ENCODE measurements around the gene SEL1L3. TPM values are rescaled to one million over a fixed set of nuclear protein-coding genes. Genes with fewer than 3 reads are reported as not detected.

SEL1L3 gene
- total and polyA plus RNA-seq, 9 of the 15 experiments (the other 6 are each of a cell fraction or from before 2014, with no cell fraction given) = 10.0 to 44.3 (median 21.6) TPM

DNA sequence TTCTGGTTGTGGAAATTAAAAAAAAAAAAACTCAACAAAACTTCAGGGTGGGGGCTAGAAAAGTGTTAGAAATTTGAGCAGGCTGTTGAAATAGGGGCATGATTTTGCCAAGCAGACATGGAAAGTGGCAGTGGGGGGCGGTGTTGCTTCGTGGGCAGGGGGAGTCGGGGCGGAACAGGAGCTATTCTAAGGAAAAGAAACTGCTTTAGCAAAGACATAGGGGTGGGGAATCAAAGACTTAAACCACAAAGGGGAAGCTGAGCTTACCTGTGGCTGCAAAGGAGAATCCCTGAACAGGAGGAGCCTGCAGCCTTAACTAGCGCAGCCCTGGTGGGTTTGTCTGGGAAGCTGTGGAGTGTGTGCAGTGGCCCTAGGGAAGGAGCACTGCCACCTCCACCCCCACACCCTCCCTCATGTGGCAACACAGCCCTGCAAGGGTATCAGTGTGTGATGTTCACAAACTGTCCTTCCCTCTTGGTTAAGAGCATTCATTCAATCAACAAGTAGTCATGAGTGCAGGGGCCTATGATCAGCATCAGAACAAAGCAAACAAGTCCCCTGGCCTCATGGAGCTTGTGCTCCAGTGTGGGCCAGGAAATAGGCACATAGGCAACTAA, 20.5 kb downstream of the SEL1L3 start:
- Histone ChIP-seq H2AFZ (ENCODE audit: low read depth, low read length) (no peak overlapping the region), H3K27ac (ENCODE audit: extremely low read depth, low read depth, low read length) (no peak overlapping the region; the same call in 2 of the 3 replicates), H3K9ac (ENCODE audit: insufficient read depth in 1 of 2, low read depth in 2 of 2, low read length in 2 of 2) (no peak overlapping the region), H3K79me2 (ENCODE audit: control insufficient read depth, insufficient read depth, low read length) (0 out of 3 replicates have a peak, but pooled peaks cover 9% of the 10 kb centered on the region), H3K36me3 (ENCODE audit: control insufficient read depth, insufficient read depth, low read length) (peaks cover 15% of the 10 kb centered on the region; the same call in 2 of the 3 replicates), H3K27me3 (ENCODE audit: control insufficient read depth in 2 of 2, insufficient read depth in 2 of 2, low read length in 2 of 2) (no peaks in the 10 kb centered on the region), H3K4me2 (ENCODE audit: insufficient read depth, low read length) (no peak overlapping the region), H3K9me1 (ENCODE audit: control insufficient read depth, insufficient read depth, low read length) (no peaks in the 10 kb centered on the region), H3K9me3 (replicated peaks; ENCODE audit: control insufficient read depth, insufficient read depth, low read depth, low read length) (no peaks in the 10 kb centered on the region), H3K4me3 (no peak overlapping the region), H3K4me1 (replicated peaks in 1 of 2; ENCODE audit: control insufficient read depth in 2 of 2, insufficient read depth in 2 of 2, low read length in 2 of 2) (peaks cover 0 to 12% of the 10 kb centered on the region in 2 experiments; a peak in 3 of 5 replicates), H4K20me1 (replicated peaks; ENCODE audit: control insufficient read depth, insufficient read depth, low read length) (peaks cover 8% of the 10 kb centered on the region; the same call in 1 of the 2 replicates)
- intact Hi-C loops (cut with micrococcal nuclease) (no loop called here), in situ Hi-C loops (cut with MboI) (no loop called here)
- ChIA-PET CTCF (ENCODE audit: low intra/inter-chr PET ratio) (no interaction called here), POLR2A (interaction anchor here (0.6 kb wide), 2 partner anchors 19 to 28 kb away, joined by 3 read pairs; no protein-coding TSS in a partner anchor)
- WGBS (ENCODE audit: insufficient coverage, low coverage, missing lambda C conversion rate) = 89% methylated on average over 4 of the region's 5 CpGs
- FAIRE-seq (no peak), ATAC-seq (no peak), DNase-seq (ENCODE audit: extremely low read depth in 1 of 4, low spot score in 3 of 4) (no peak)
- TF ChIP-seq ZNF316 (IDR thresholded peaks at IDR 0.05) (peak; percentile 38; the same call in 1 of the 2 replicates), PHF8 (IDR thresholded peaks at IDR 0.05; ENCODE audit: borderline replicate concordance, low read length) (no peak), SUPT5H (IDR thresholded peaks at IDR 0.05) (no peak), ZNF785 (CRISPR knock-in tag; IDR thresholded peaks at IDR 0.05) (no peak), TFAM (CRISPR knock-in tag; conservative IDR thresholded peaks at IDR 0.05) (no peak), SAP30 (IDR thresholded peaks at IDR 0.05; ENCODE audit: borderline replicate concordance, insufficient read depth, low read depth, low read length, poor library complexity, severe bottlenecking) (no peak)
- no TSS peak for BruUV-seq (replicated peaks)
